VCaP (cell line): ENCODE measurements around the gene TTC22.

Source experiments
- H3K27ac ChIP-seq: fragments of 450-650 bp; 2 replicates; pipeline ENCODE4 v1.5.1; 2017
- TF ChIP-seq, protein P1 (sequence below): fragments of 450-650 bp; conservative IDR thresholded peaks from 2 replicates; pipeline ENCODE4 v1.5.1; 2017; ENCODE audit warnings: mild to moderate bottlenecking, moderate library complexity

The TTC22 gene

GRCh38 chr1:54781023-54781723 is 19.9 kb downstream of the TTC22 start:
- TF ChIP-seq, protein P1, sequence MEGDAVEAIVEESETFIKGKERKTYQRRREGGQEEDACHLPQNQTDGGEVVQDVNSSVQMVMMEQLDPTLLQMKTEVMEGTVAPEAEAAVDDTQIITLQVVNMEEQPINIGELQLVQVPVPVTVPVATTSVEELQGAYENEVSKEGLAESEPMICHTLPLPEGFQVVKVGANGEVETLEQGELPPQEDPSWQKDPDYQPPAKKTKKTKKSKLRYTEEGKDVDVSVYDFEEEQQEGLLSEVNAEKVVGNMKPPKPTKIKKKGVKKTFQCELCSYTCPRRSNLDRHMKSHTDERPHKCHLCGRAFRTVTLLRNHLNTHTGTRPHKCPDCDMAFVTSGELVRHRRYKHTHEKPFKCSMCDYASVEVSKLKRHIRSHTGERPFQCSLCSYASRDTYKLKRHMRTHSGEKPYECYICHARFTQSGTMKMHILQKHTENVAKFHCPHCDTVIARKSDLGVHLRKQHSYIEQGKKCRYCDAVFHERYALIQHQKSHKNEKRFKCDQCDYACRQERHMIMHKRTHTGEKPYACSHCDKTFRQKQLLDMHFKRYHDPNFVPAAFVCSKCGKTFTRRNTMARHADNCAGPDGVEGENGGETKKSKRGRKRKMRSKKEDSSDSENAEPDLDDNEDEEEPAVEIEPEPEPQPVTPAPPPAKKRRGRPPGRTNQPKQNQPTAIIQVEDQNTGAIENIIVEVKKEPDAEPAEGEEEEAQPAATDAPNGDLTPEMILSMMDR, result no peak
- no peak overlapping the region for H3K27ac ChIP-seq

DNA sequence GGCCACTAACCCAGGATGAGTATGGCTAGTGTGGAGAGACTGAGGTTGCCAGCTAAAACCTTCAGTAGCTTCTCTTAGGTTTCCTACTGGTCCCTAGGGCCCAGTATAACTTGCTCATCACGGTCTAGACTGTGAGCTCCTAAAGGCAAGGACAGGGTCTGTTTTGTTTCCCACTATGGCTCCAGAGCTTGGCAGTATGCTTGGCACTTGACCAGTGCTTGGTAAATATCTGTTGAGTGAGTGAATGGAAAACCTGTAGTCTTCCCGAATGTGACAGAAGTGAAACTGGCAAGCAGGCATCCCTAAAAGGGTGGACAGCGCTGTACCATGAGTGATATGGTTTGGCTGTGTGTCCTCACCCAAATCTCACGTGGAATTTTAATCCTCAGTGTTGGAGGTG is 23.7 kb downstream of the TTC22 start:
- no peak overlapping the region for H3K27ac ChIP-seq
- TF ChIP-seq, protein P1, result no peak

GRCh38 chr1:54777011-54777410 is 24.1 kb downstream of the TTC22 start:
- TF ChIP-seq, protein P1, result no peak
- no peak overlapping the region for H3K27ac ChIP-seq

- H3K27ac ChIP-seq, result peak overlapping the region; percentile 41
Observed at GRCh38 chr1:54775828-54776721, 25.0 kb downstream of the TTC22 start.

DNA sequence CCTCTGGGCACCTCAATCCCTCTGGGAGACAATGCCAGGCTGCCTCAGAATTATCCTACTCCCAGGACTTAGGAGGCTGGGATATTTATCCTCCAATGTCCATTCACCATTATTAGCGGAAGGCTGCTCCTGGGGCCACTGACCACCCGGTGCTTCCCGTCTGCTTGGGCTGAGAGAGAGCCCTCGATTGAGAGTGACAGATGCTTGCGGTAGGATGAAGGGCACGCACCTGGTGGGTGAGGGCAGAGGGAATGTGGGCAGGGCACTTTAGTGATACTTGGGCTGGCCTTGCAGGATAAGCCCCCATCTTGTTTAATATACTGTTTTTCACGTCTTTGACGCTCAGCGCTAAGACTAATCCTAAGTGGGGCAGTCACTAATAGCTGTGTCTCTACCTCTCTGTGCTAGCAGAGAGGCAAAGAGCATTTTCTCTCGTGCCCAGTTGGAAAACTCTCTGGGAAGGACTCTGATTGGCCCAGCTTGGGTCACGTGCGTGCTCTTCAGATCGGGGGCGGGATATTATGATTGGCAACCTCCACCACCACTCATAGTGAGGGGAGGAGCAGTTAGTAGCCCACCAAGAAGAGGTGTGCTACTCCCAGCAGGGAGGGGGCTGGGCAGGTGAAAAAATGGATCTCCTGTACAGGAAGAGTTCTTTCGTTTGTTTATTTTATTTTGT is 26.2 kb downstream of the TTC22 start:
- TF ChIP-seq, protein P1, result no peak

DNA sequence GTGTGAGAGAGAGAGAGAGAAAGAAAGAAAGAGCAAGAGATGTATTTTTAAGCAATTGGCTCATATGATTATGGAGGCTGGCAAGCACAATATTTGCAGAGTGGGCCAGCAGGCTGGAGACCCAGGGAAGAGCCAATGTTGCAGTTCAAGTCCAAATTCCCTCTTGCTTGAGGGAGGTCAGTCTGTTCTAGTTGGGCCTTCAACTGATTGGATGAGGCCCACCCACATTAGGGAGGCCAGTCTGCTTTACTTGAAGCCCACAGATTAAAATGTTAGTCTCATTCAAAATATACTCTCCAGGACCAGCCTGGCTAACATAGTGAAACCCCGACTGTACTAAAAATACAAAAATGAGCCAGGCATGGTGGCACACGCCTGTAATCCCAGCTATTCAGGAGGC is 28.2 kb downstream of the TTC22 start:
- TF ChIP-seq, protein P1, result no peak
- no peak overlapping the region for H3K27ac ChIP-seq

More for the DNA sequence above, 26.2 kb downstream of the TTC22 start:
- H3K27ac ChIP-seq, result no peak overlapping the region

- no peak overlapping the region for H3K27ac ChIP-seq
- TF ChIP-seq, protein P1, result no peak; the same call in 1 of the 2 replicates
Observed at GRCh38 chr1:54768093-54768492, 33.0 kb downstream of the TTC22 start.
